Coronary artery (tissue), 2 donors: ENCODE measurements around the gene PTEN.
A peak's percentile ranks its signal among the peaks of the same experiment; 100 is the strongest.

ENCODE experiments used
- DNase-seq: peaks from one replicate; pipeline ENCODE4 v3.0.0-alpha.2; 2017; ENCODE audit warnings: low spot score
- H3K27ac ChIP-seq, 2 donors: fragments of 200-600 bp; sonication (generic); one replicate each; pipeline ENCODE4 v1.5.1; 2016 to 2019
- H3K4me3 ChIP-seq: fragments of 200-600 bp; sonication (generic); 2 replicates; pipeline ENCODE4 v1.5.1; 2016; ENCODE audit warnings: mild to moderate bottlenecking, moderate library complexity
- CTCF ChIP-seq: fragments of 200-600 bp; sonication (generic); IDR thresholded peaks from one replicate; pipeline ENCODE4 v1.5.1; 2019; ENCODE audit warnings: antibody characterized with exemption

The PTEN gene

GRCh38 chr10:87928996-87929395, 65.6 kb downstream of the PTEN start:
- Histone ChIP-seq H3K27ac (no peak overlapping the region), H3K4me3 (no peak overlapping the region)
- no peak for DNase-seq
- no peak for TF ChIP-seq CTCF

- TF ChIP-seq CTCF: no peak
- no peak overlapping the region for H3K27ac ChIP-seq
- no peak overlapping the region for H3K4me3 ChIP-seq
- DNase-seq: no peak
These were observed 66.7 kb downstream of the PTEN start for GRCh38 chr10:87930141-87930540.

- DNase-seq: no peak
- TF ChIP-seq CTCF: no peak
- peak overlapping the region; percentile 8 for H3K4me3 ChIP-seq
- H3K27ac ChIP-seq: no peak overlapping the region
These were observed 67.8 kb downstream of the PTEN start for GRCh38 chr10:87930934-87931835.

- no peak for TF ChIP-seq CTCF
- H3K4me3 ChIP-seq: no peak overlapping the region
- no peak for DNase-seq
- H3K27ac ChIP-seq: no peak overlapping the region
These were observed 68.4 kb downstream of the PTEN start for GRCh38 chr10:87931836-87932230.

GRCh38 chr10:87935290-87936141, 72.1 kb downstream of the PTEN start:
- DNase-seq: no peak
- TF ChIP-seq CTCF: no peak
- Histone ChIP-seq H3K4me3 (no peak overlapping the region), H3K27ac (peak overlapping the region in 1 of 2 donors; percentile 20)

GRCh38 chr10:87940210-87940609, 76.8 kb downstream of the PTEN start:
- Histone ChIP-seq H3K27ac (peak overlapping the region in 1 of 2 donors; percentile 20), H3K4me3 (no peak overlapping the region)
- no peak for TF ChIP-seq CTCF
- no peak for DNase-seq
